HG03378 (cell line): ENCODE results near the gene RPL28.

Source experiments
- ATAC-seq: cut with Tn5 transposase; IDR thresholded peaks from one replicate; pipeline ENCODE4 v1.9.1; 2021; ENCODE audit warnings: mild to moderate bottlenecking, moderate library complexity; ENCODE audit not compliant: unreplicated experiment

RPL28 gene

DNA sequence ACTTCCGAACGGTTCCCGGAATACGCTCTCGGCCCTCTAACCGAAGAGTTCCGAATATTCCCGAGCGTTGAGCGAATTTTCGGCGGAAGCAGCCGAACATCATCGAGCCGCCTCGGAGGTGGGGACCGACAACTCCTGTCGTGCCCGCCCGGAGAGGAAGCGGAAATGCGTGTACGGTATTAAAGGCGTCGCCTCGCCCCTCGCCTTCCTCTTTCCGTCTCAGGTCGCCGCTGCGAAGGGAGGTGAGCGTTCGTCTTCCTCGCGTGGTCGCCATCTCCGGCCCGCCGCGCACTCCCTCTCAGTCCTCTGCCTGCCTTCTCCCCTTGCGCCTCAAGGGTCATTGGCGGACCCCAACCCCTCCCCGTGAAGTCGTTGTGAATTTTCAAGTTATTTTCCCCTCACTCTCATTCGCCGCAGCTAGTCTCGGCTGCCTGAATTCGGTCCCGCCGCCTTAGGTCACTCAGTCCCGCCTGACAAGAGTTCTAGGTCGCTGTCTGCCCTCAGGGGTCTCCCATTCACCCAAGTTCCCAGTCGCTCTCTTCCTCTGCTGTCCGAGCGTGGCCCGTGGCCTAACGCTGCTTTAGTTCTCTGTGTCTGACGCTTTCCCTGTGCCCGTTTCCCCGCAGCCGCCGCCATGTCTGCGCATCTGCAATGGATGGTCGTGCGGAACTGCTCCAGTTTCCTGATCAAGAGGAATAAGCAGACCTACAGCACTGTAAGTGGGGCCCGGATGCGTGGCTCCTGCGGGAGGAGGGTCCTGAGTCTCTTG is at the start of gene RPL28:
Gene RPL28, plus strand, starts transcription at position 209 of the 769 bp plus-strand sequence. Its CDS starts 426 bp downstream, at position 635.
- ATAC-seq, result peak; percentile 58

DNA sequence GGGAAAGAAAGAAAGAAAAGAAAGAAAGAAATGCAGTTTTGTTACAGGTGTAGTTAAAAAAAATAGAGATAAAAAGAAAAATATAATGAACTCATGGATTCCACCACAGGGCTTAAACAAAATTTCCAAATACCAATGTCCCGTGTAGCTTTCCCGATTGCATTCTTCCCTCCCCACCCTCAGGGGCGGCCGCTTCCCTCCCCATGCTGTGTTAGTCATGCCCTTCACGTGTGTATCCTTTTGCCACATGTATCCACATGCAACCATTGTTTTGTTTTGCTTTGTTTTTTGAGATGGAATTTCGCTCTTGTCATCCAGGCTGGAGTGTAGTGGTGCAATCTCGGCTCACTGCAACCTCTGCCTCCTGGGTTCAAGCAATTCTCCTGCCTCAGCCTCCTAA is 49.6 kb upstream of the RPL28 start:
- no peak for ATAC-seq

DNA sequence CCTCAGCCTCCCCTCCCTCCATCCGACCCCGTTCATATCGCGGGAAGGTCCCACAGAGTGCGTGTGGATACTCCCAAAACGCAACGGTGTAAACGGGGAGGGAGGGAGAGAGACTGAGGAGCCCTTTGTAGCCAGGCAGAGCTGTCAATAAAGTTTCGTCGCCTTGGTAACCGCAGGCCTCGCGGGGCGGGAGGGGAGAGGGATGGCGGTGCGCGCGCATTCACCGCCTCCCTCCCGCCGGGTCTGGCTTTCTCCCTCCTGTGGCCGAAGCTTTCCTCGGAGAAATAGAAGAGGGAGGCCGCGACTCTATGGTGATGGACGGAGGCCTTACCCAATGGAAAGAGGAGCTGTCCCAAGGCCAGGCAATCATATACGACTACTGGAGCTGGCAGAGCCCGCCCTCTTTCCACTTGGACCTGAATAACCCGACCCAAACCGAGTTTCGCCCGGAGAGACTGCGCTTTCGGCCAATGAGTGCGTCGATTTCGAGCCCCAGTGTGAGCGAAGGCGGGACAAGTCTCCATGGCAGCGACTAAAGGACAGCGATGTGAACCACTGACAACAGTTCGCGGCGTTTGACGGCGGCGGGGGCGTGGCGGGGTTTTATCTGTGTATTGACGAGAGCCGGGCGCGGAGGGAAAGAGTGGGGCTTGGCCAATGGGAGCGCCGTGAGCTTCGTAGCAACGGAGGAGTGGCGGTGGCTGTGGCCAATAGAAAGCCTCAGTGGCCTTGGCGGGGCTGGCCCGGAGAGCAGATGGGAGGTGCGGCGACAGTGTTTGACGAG is 46.4 kb upstream of the RPL28 start, which contains the start of gene KMT5C:
Gene KMT5C, plus strand, starts transcription at position 772 of the 784 bp plus-strand sequence. CDS start 2,061 bp downstream, outside the sequence.
- ATAC-seq, result peak; percentile 86

- no peak for ATAC-seq
Observed at GRCh38 chr19:55339889-55340783, 45.6 kb upstream of the RPL28 start.

DNA sequence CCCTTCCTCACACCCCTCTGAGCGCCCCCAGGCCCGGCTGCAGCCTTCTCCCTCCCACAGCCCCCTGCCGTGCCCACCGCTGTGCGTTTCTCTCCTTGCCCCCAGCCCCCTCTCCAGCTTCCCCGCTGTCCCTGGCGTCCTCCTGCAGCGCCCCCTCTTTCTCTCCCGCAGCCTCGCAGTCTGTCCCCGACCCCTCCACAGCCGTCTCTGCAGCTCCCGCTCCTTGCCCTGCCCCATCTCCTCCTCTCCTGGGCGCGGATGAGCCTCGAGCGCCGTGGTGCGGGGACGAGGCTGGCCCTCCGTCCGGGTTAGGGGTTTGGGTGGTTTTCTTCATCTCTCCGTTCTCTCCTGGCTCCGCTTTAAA is 45.0 kb upstream of the RPL28 start:
- ATAC-seq, result no peak

DNA sequence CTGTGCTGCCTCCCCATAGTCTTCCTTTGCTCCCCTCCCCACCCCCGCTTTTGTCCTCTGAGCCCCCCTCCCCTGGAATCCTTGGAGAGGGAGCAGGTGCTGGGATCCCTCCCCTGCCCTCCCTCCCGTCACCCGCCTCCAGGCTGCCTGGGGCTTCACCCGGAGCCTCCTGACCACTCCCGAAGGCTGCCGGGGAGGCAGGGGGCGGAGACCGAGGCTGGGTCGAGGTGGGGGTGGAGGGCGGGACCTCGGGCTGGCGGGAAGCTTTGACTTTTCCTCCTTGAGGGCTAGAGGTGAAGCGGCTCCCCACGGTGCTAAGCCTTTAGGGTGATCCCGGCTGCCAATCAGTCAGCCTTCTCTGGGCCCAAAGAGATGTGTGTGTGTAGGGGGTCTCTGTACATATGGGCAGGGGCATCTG is 44.6 kb upstream of the RPL28 start:
- ATAC-seq, result no peak

DNA sequence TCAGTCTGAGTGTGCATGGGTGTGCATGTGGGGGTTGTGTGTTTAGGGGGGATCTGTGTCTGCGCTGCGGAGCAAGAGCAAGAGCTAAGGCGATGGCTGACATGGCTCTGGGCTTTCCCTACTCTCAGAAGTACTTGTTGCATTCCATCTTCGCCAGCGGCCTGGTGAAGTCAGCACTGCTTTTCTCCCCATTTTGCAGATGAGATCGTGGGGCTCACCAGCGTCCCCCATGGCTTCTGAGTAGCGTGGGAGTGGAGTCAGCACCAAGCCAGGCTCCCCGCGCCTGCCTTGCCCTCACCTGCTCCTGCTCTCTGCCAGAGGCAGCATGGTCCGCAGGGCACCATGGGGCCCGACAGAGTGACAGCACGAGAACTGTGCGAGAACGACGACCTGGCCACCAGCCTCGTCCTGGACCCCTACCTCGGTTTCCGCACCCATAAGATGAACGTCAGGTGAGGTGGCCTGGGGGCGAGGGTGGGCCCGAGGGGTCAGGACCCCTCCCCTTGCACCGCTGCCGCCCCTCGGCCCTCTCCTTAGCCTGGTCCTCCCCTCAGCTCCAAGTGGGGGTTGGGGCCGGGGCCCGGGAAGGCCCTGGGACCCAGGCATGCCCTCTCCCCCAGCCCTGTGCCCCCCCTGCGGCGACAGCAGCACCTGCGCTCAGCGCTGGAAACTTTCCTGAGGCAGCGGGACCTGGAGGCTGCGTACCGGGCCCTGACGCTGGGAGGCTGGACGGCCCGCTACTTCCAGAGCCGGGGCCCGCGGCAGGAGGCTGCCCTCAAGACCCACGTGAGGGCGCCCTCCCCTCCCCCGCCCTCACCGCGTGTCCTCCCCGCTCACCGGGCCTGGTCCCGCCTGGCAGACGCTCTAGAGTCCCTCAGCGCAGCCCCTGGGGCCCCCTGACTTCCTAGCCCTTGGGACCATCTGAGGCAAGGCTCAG is 43.9 kb upstream of the RPL28 start:
- no peak for ATAC-seq

DNA sequence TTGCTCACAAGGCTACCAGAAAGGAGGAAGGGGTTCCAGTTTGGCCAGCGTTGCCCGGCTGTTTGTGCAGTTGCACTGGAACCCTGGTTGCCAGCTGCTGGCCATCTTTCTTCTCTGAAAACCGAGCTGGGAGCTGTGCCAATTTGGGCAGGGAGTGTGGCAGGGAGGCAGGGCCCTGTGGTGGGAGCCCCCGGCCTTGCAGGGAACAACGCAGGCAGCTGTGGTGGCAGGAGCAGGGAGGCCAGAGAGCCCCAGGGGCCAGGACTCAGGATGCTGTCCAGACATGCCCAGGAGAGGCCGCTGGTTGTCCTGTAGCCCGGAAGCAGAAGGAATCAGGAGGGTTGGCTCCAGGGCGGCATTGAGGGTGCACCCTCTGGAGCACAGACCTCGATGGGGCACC is 41.3 kb upstream of the RPL28 start:
- ATAC-seq, result no peak

DNA sequence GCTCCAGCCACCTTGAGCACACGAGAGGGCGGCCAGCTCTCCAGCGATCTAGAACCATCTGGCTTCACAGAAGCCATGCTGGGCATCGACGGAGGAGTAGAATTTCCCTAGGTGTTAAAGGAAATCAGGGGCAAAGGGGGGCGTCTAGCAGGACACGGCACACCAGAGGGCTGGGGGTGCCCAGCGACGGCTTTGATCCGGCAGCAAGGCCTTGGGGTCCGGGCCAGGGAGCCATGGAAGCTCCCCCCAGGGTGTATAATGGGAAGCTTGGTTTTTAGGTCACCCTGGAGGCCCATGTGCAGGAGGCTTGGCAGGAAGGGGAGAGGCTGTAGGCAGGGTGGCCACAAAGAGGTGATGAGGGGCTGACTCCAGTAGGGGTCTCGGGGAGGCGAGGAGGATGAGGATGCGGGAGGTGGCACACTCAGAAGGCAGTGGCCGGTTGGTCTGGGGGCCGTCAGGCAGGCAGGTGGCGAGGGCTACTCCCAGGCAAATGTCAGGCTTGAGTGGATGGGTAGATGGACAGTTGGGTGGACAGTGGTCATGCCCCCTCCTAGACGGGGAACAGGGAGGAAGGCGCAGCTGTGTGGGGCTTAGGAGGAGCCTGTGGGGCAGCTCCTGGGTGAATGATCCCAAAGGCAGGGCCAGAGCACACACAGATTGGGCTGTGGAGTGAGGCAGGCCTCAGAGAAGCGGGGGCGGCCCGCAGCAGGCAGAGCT is 40.5 kb upstream of the RPL28 start:
- no peak for ATAC-seq

DNA sequence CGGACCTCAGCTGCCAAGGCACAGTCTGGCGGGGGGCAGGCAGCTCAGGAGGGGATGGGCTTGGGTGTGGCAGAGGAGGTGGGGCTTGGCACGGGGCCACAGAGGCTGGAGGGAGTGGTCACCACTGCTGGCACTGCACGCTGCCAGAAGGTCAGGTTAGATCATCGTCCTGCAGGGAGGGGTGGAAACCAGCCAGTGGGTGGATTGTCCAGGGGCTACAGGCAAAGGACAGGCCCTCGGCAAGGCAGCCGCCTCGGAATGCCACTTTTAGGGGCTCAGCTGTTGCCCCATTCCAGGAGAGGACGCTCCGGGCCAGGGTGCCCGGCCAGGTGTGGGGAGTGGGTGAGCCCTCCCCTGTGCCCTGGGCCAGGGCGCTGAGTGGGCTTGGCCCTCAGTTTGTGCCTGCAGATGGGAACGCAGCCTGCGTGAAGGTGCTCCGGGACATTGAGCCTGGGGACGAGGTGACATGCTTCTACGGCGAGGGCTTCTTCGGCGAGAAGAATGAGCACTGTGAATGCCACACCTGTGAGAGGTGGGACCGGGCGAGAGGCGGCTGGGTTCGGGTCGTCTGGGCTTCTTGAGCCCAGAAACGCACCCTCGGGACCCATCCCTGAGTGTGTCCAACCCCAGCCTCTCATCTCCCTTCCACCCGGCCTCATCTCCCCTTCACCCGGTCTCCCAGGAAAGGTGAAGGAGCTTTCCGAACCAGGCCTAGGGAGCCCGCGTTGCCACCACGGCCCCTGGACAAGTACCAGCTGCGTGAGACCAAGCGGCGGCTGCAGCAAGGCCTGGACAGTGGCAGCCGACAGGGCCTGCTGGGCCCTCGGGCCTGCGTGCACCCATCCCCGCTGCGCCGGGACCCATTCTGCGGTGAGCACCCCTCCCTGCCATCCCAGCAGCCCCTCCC is 39.7 kb upstream of the RPL28 start:
- no peak for ATAC-seq

GRCh38 chr19:55346725-55347441 is 38.8 kb upstream of the RPL28 start:
- ATAC-seq, result no peak

DNA sequence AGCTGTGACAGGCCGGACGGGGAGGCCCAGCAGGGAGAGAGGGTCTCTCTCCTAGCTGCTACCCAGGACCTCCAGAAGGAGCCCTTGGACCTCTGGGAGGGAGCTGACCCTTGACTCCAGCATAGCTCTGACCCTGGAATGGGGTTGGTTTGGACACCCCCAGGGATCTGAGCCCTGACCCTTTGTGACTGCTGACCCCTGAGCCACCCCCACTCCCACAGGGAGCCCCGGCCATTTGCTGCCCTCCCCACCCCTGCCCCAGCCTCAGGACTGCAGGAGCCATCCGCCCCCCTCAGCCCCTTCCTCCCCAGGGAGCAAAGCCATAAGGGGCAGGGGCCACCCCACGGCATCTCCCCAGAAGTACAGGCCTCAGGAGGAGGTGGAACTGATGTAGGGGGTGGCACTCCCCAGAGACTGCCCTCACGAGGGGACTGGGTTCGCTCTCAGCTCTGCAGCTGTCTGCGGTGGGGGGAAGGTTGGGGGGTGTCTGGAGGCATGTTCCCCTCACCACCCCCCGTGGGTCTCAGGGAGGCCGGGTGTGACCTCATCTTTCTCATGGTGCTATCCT is 38.2 kb upstream of the RPL28 start:
- ATAC-seq, result no peak

- no peak for ATAC-seq
Observed at GRCh38 chr19:55348317-55349034, 37.3 kb upstream of the RPL28 start.

- ATAC-seq, result no peak
Observed at GRCh38 chr19:55350620-55351315, 35.0 kb upstream of the RPL28 start.

GRCh38 chr19:55352040-55352439 is 33.7 kb upstream of the RPL28 start:
- no peak for ATAC-seq

- no peak for ATAC-seq
Observed at GRCh38 chr19:55352549-55353145, 33.1 kb upstream of the RPL28 start.
